Gastrocnemius medialis (tissue), 4 donors: ENCODE data around the gene S100A4. TPM values are rescaled to one million over a fixed set of nuclear protein-coding genes. Genes with fewer than 3 reads are reported as not detected.

ENCODE experiments used
- ATAC-seq, 2 donors: fragments of 150-250 bp; one replicate each; pipeline ENCODE4 v1.9.1; 2016
- DNase-seq, 2 donors: peaks; one replicate each; pipeline ENCODE4 v3.0.0-alpha.2; 2019
- H3K27ac ChIP-seq, 4 donors: fragments of 200-600 bp; sonication (generic); 1 replicate in 1 of 4; 2 replicates in 3 of 4; pipeline ENCODE4 v1.5.1; 2016 to 2018; ENCODE audit warnings: mild to moderate bottlenecking in 2 of 4, moderate library complexity in 1 of 4
- H3K27me3 ChIP-seq, 3 donors: fragments of 200-600 bp; sonication (generic) in 2 of 3; 1 replicate in 1 of 3; 2 replicates in 2 of 3; pipeline versions ENCODE4 v1.5.1 to v1.6.0; 2016 to 2019; ENCODE audit warnings: mild to moderate bottlenecking in 1 of 3, moderate library complexity in 1 of 3
- H3K36me3 ChIP-seq, 2 donors: fragments of 200-600 bp; sonication (generic) in 1 of 2; one replicate each; pipeline ENCODE4 v1.5.1; 2017 to 2018
- H3K4me1 ChIP-seq, 2 donors: fragments of 200-600 bp; sonication (generic) in 1 of 2; one replicate each; pipeline ENCODE4 v1.5.1; 2016 to 2017; ENCODE audit warnings: mild to moderate bottlenecking in 2 of 2
- H3K4me3 ChIP-seq, 4 donors: fragments of 200-600 bp; sonication (generic) in 3 of 4; 1 replicate in 1 of 4; 2 replicates in 3 of 4; pipeline ENCODE4 v1.5.1; 2016 to 2019; ENCODE audit warnings: mild to moderate bottlenecking in 2 of 4
- H3K9me3 ChIP-seq, 3 donors: fragments of 200-600 bp; sonication (generic) in 2 of 3; 1 replicate in 1 of 3; 2 replicates in 2 of 3; pipeline ENCODE4 v1.5.1; 2016 to 2019
- CTCF ChIP-seq, 5 experiments: fragments of 450-650 bp in 3 of 5; fragments of 200-600 bp in 2 of 5; sonication (generic) in 2 of 5; IDR thresholded peaks in 4 of 5; conservative IDR thresholded peaks in 1 of 5; 1 replicate in 4 of 5; 2 replicates in 1 of 5; pipeline ENCODE4 v1.5.1; 2016 to 2019; ENCODE audit warnings: antibody characterized with exemption in 5 of 5, mild to moderate bottlenecking in 3 of 5, moderate library complexity in 3 of 5
- POLR2A ChIP-seq, 2 donors: fragments of 450-650 bp; IDR thresholded peaks; one replicate each; pipeline ENCODE4 v1.6.1; 2017; ENCODE audit warnings: antibody characterized with exemption in 2 of 2, mild to moderate bottlenecking in 2 of 2, moderate library complexity in 2 of 2
- in situ Hi-C, 4 donors: fragments of 200-750 bp; cut with MboI; loops; one replicate each; pipeline versions ENCODE4 v1.15.0 to v1.8.0; 2017; ENCODE audit warnings: low sequenced_read_pairs in 4 of 4
- intact Hi-C: fragments of 100-400 bp; cut with DNase I; formaldehyde crosslinking; loops from one replicate; pipeline ENCODE4 v1.15.1; 2023; ENCODE audit warnings: low total_unique reads
- total RNA-seq, 4 donors: library from RNA; depleted of rRNA; stranded (reverse); fragments of >200 nt; gene quantifications; one replicate each; pipeline versions ENCODE4 v1.1.0 to v1.2.3, GENCODE V29; 2016

The S100A4 gene
- total RNA-seq, 4 donors from 2014 or later: 76.8 to 377 (median 144) TPM

DNA sequence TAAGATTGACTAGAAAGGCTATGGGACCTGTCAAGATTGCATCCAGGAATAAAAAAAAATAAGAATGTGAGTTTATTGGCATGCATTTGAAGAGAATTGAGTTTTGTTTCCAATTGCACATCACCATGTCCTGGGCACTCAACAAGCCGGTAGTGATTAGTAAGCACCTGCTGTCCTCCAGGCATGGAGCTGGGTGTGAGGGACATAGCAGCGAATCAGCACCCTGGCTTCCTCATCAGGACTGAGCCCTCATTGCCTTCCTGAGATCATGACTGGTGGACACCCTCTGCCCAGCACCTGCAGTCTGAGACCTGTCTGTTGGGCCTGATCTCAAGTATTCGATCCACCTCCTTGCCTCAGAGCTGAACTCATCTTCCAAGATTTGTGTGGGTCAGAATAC lies 36.6 kb downstream of the S100A4 start:
- intact Hi-C loops: no loop called here
- Histone ChIP-seq H3K9me3 (no peaks in the 10 kb centered on the region), H3K36me3 (no peaks in the 10 kb centered on the region), H3K27ac (no peak overlapping the region), H3K4me1 (peaks cover 19 to 26% of the 10 kb centered on the region in 2 donors), H3K27me3 (no peaks in the 10 kb centered on the region), H3K4me3 (no peak overlapping the region)
- in situ Hi-C loops: loop anchor here in 1 of 4 donors (25.0 kb wide), 1 partner anchor 478 kb away; the partner anchor contains the start of genes JTB, RAB13 and RPS27
- DNase-seq (no peak), ATAC-seq (no peak)
- TF ChIP-seq CTCF (IDR thresholded peaks at IDR 0.05 in 4 of 5, conservative IDR thresholded peaks at IDR 0.05 in 1 of 5) (no peak), POLR2A (IDR thresholded peaks at IDR 0.05) (no peak)

DNA sequence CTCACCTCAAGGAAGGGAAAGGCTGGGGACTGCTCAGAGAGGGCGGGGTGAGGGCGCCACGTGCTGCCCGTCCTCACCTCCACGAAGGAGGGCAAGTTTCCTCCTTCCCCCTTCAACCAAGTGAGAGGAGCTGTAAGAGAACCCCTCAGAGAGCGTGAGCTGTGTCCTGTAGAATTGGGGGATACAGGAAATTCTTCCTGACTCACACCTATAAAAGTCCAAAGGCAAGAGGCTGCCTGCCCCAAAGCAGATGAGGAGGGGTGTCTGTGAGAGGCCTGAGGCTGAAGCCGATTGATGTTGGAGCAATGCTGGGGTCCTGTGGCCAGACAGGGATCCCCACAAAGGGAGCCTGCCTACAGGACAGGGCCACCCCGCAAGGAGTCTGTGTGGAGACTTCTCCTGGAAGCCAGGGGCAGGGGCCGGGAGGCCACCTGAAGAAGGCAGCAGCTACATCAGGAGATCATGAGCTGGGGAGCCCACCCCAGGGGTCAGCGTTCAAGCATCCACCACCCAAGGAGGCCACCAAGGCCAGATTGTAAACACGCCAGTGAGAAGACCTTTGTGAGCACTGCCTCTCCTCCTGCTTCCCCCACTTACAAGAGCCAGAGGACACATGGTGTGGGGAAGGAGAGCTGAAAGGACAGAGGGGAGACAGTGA lies 37.6 kb downstream of the S100A4 start:
- DNase-seq (no peak), ATAC-seq (no peak)
- Histone ChIP-seq H3K27ac (peak overlapping the region; percentile 69 to 78 (median 74)), H3K4me3 (no peak overlapping the region), H3K27me3 (no peaks in the 10 kb centered on the region), H3K36me3 (no peaks in the 10 kb centered on the region), H3K9me3 (no peaks in the 10 kb centered on the region), H3K4me1 (peaks cover 19 to 26% of the 10 kb centered on the region in 2 donors)
- intact Hi-C loops (no loop called here), in situ Hi-C loops (loop anchor here in 1 of 4 donors (25.0 kb wide), 1 partner anchor 479 kb away; the partner anchor contains the start of genes JTB, RAB13 and RPS27)
- TF ChIP-seq POLR2A (IDR thresholded peaks at IDR 0.05): no peak
- no peak for TF ChIP-seq CTCF (IDR thresholded peaks at IDR 0.05 in 4 of 5, conservative IDR thresholded peaks at IDR 0.05 in 1 of 5)

GRCh38 chr1:153506831-153507413 lies 38.7 kb downstream of the S100A4 start:
- no peaks in the 10 kb centered on the region for H3K9me3 ChIP-seq
- no peaks in the 10 kb centered on the region for H3K36me3 ChIP-seq
- TF ChIP-seq POLR2A (IDR thresholded peaks at IDR 0.05) (no peak), CTCF (IDR thresholded peaks at IDR 0.05 in 4 of 5, conservative IDR thresholded peaks at IDR 0.05 in 1 of 5) (no peak)
- H3K27me3 ChIP-seq: no peaks in the 10 kb centered on the region
- H3K27ac ChIP-seq: peak overlapping the region; percentile 69 to 78 (median 74)
- peaks cover 19 to 26% of the 10 kb centered on the region in 2 donors for H3K4me1 ChIP-seq
- DNase-seq (peak; percentile 85 to 94), ATAC-seq (peak; percentile 90 to 91)
- intact Hi-C loops: no loop called here
- no peak overlapping the region for H3K4me3 ChIP-seq
- in situ Hi-C loops: loop anchor here in 1 of 4 donors (25.0 kb wide), 1 partner anchor 480 kb away; the partner anchor contains the start of genes JTB, RAB13 and RPS27

DNA sequence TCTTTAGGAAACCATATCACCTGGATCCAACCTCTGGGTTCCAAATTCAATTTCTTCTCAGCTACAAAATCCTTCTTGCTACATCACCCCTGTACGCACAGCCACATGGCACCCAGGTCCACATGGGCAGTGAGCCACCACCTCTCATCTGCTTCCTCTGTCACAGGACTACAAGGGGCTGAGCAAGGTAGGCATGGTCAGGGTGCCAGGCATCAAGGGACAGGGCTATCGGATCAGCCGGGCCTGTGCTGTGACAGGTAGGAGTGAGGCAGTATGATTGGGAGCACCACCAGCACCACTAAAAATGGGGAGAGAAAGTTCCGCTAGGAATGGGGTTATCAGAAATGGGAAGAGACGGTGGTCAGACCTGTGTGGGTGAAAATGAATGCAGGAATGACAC lies 39.2 kb downstream of the S100A4 start:
- H3K9me3 ChIP-seq: no peaks in the 10 kb centered on the region
- peak overlapping the region; percentile 69 to 78 (median 74) for H3K27ac ChIP-seq
- H3K27me3 ChIP-seq: no peaks in the 10 kb centered on the region
- intact Hi-C loops (no loop called here), in situ Hi-C loops (loop anchor here in 1 of 4 donors (25.0 kb wide), 1 partner anchor 481 kb away; the partner anchor contains the start of genes JTB, RAB13 and RPS27)
- no peak for ATAC-seq
- no peaks in the 10 kb centered on the region for H3K36me3 ChIP-seq
- no peak for DNase-seq
- H3K4me1 ChIP-seq: peaks cover 19 to 26% of the 10 kb centered on the region in 2 donors
- no peak overlapping the region for H3K4me3 ChIP-seq
- TF ChIP-seq POLR2A (IDR thresholded peaks at IDR 0.05): no peak
- no peak for TF ChIP-seq CTCF (IDR thresholded peaks at IDR 0.05 in 4 of 5, conservative IDR thresholded peaks at IDR 0.05 in 1 of 5)
